OCI-LY3 (cell line): ENCODE data around the gene INCA1.

Source experiments
- H2AFZ ChIP-seq: fragments of 200-600, 300-600 bp; shearing (Covaris generic); 2 replicates; pipeline ENCODE4 v1.6.0; 2014; ENCODE audit warnings: antibody characterized with exemption, low read depth, low read length
- H3K27ac ChIP-seq: fragments of 200-600, 300-600 bp; sonication (generic); 2 replicates; pipeline ENCODE4 v1.5.1; 2014; ENCODE audit warnings: mild to moderate bottlenecking, low read length, moderate library complexity, mixed read lengths
- H3K27me3 ChIP-seq: fragments of 200-600, 300-600 bp; sonication (generic); 2 replicates; pipeline ENCODE4 v1.6.1; 2014; ENCODE audit warnings: low read depth, low read length, mixed read lengths
- H3K36me3 ChIP-seq: fragments of 200-600, 300-600 bp; sonication (generic); replicated peaks from 2 replicates; pipeline ENCODE3; 2014; ENCODE audit warnings: low read depth, low read length, mixed read lengths
- H3K4me1 ChIP-seq: fragments of 300-600, 200-600 bp; sonication (generic); 2 replicates; pipeline ENCODE4 v1.6.1; 2014; ENCODE audit warnings: low read length, mixed read lengths
- H3K4me2 ChIP-seq: fragments of 200-600, 300-600 bp; sonication (generic); 2 replicates; pipeline ENCODE4 v1.6.1; 2014; ENCODE audit warnings: low read length, mixed read lengths
- H3K4me3 ChIP-seq: fragments of 300-600, 200-600 bp; sonication (generic); 2 replicates; pipeline ENCODE4 v1.5.1; 2014; ENCODE audit warnings: antibody characterized with exemption, mild to moderate bottlenecking, low read length, moderate library complexity
- H3K79me2 ChIP-seq: fragments of 300-600, 200-600 bp; shearing (Covaris generic); 2 replicates; pipeline ENCODE4 v1.6.1; 2014; ENCODE audit warnings: mild to moderate bottlenecking, low read length, mixed read lengths
- H3K9ac ChIP-seq: fragments of 300-600, 200-600 bp; shearing (Covaris generic); 2 replicates; pipeline ENCODE4 v1.6.0; 2014; ENCODE audit warnings: mild to moderate bottlenecking, low read length, moderate library complexity
- H3K9me3 ChIP-seq: fragments of 200-600, 300-600 bp; shearing (Covaris generic); 2 replicates; pipeline ENCODE4 v1.6.1; 2014; ENCODE audit warnings: low read length, mixed read lengths; ENCODE audit not compliant: insufficient read depth
- H4K20me1 ChIP-seq: fragments of 200-600, 300-600 bp; sonication (generic); 2 replicates; pipeline ENCODE4 v1.6.1; 2016; ENCODE audit warnings: low read length, mixed read lengths; ENCODE audit not compliant: insufficient read depth
- CTCF ChIP-seq: fragments of 200-600, 300-600 bp; sonication (generic); IDR thresholded peaks from 2 replicates; pipeline ENCODE4 v1.5.1; 2014; ENCODE audit warnings: antibody characterized with exemption, low read length, low read depth
- EZH2phosphoT487 ChIP-seq: fragments of 200-600 bp; shearing (Covaris generic); IDR thresholded peaks from 2 replicates; pipeline ENCODE4 v1.6.1; 2018; ENCODE audit warnings: antibody characterized with exemption, mixed run types, low read depth

INCA1 gene

DNA sequence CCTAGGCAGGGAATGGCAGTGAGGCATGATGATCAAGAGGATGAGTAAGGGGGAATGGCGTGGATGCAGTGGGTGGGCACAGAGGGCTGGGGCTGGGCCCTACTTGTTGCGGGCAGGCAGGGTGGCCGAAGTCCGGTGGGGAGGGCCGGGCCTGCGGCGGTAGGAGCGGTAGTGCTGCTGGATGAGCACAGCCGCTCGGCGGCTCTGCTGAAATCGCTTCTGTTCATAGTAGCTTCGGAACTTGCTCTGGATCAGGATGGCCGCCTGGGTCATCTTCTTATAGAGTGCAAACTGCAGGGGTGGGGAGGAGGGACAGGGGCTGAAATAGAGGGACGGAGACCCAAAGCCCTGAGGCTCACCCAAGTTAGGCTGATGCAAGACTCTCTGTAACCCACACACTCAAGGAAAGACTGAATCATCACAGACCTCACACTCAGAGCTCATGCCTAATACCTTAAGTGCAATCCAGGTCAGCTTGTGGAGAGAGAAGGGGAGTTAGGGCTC lies 28.2 kb downstream of the INCA1 start:
- Histone ChIP-seq H3K36me3 (peaks cover 17% of the 10 kb centered on the region), H3K27me3 (no peaks in the 10 kb centered on the region), H3K9me3 (no peaks in the 10 kb centered on the region), H3K9ac (no peak overlapping the region), H2AFZ (no peak overlapping the region), H4K20me1 (no peaks in the 10 kb centered on the region), H3K27ac (no peak overlapping the region), H3K4me1 (peaks cover 18% of the 10 kb centered on the region), H3K4me2 (no peak overlapping the region), H3K79me2 (peaks cover 14% of the 10 kb centered on the region), H3K4me3 (no peak overlapping the region)
- TF ChIP-seq CTCF (no peak), EZH2phosphoT487 (no peak)

GRCh38 chr17:4968486-4969046 lies 28.8 kb downstream of the INCA1 start:
- Histone ChIP-seq H3K27me3 (no peaks in the 10 kb centered on the region), H3K4me3 (peak overlapping the region; percentile 99), H3K27ac (no peak overlapping the region), H3K36me3 (peaks cover 17% of the 10 kb centered on the region), H3K4me1 (peaks cover 18% of the 10 kb centered on the region), H2AFZ (no peak overlapping the region), H3K9ac (peak overlapping the region; percentile 86), H4K20me1 (no peaks in the 10 kb centered on the region), H3K79me2 (peaks cover 14% of the 10 kb centered on the region), H3K4me2 (peak overlapping the region; percentile 98), H3K9me3 (no peaks in the 10 kb centered on the region)
- TF ChIP-seq EZH2phosphoT487, result no peak

DNA sequence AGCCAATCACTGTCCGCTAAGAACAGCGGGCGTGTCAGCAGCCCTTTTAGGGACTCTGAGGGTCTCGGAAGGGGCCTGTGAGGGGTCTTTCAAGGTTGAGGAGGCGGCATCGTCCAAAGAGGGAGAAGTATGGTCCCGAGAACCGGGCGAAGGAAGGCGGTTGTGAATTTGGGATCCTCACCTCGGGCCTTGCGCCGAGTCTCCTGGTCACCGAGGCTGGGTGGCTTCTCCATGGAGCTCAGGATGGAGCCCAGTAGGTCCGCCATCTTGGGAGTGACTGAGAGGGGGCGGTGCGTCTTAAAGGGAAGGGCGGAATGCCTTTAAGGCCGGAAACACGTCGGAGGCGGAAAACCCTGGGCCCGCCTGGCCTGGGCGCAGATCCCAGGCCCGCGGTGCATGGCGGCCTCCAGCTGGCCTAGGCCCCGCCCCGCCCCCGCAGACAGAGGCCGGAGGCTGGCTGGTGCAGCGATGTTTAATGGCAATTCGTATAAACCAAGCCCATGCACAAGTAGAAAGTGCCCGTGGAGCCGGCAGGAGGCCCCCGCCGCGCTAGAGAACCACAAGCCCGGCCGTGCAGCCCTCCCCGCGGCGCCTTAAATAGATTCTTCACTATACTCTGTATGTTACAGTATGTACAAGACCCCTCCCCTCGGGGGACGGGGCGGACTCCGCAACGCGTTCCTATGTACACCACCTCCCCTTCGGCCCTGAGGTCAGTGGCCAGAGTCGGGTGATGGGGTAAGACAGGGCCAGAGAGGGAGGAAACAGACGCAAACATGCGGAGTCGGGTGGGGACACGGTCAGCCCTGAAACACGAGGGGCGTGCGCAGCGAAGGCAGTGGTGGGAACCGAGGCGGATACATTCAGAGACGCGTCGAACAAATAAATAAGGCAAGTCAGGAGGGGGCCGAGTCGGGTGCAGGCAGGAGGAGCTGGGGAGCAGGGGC lies 29.5 kb downstream of the INCA1 start, which contains the start of gene SPAG7:
Gene SPAG7, minus strand, starts transcription at position 279 of the 947 bp plus-strand sequence. Its CDS starts 13 bp downstream, at position 266.
- peak within 1 kb of the TSS; percentile 99 for H3K4me3 ChIP-seq
- H3K4me2 ChIP-seq, result peak within 1 kb of the TSS; percentile 98
- peaks cover 14% of the 10 kb centered on the region for H3K79me2 ChIP-seq
- no peaks in the 10 kb centered on the region for H3K9me3 ChIP-seq
- H2AFZ ChIP-seq, result peak within 1 kb of the TSS; percentile 61; the same call in 1 of the 2 replicates
- H4K20me1 ChIP-seq, result no peaks in the 10 kb centered on the region
- H3K4me1 ChIP-seq, result peaks cover 18% of the 10 kb centered on the region
- H3K36me3 ChIP-seq, result peaks cover 17% of the 10 kb centered on the region
- peak within 1 kb of the TSS; percentile 86 for H3K9ac ChIP-seq
- peak within 1 kb of the TSS; percentile 99 for H3K27ac ChIP-seq
- no peak for TF ChIP-seq CTCF
- TF ChIP-seq EZH2phosphoT487, result no peak
- H3K27me3 ChIP-seq, result no peaks in the 10 kb centered on the region

DNA sequence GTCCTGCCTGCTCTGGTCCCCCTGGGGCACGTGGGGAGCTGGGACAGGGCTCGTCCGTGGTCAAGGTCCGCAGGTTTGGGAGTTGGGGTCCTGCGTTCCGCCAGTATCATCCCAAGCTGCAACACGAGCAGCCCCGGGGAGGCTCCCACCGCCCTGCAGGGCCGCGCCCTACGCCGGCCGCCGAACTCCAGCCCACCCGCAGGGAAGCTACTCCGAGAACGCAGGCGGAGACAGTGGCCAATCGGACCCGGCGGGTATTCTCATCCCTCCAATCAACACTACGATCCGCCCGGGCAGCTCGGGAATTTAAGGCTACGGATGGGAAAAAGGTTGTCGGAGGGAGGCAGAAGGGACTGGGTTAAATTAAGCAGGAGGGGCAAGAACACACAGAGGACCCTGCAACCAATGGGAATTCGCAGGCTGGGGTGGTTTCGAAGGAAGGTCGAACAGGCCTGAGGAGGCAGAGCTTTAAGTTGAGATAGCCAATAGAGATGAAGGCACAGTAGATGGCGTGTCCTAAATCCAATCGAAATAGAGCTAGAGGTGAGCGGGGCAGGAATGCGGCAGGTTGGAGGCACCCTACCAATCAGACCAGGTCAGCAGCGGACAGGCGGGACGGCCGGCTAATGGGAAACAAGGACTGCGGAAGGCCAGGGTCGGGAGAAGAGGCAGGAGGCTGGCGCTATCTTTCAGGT lies 30.3 kb downstream of the INCA1 start:
- Histone ChIP-seq H3K4me1 (peaks cover 18% of the 10 kb centered on the region), H3K27me3 (no peaks in the 10 kb centered on the region), H3K4me3 (peak overlapping the region; percentile 99), H3K9ac (peak overlapping the region; percentile 86), H3K9me3 (no peaks in the 10 kb centered on the region), H3K79me2 (peaks cover 14% of the 10 kb centered on the region), H3K36me3 (peaks cover 17% of the 10 kb centered on the region), H4K20me1 (no peaks in the 10 kb centered on the region), H2AFZ (peak overlapping the region; percentile 61; the same call in 1 of the 2 replicates), H3K27ac (peak overlapping the region; percentile 99), H3K4me2 (peak overlapping the region; percentile 98)
- no peak for TF ChIP-seq EZH2phosphoT487
